ENCODE data around the gene CD151. TPM values are rescaled to one million over a fixed set of nuclear protein-coding genes. Genes with fewer than 3 reads are reported as not detected.

CD151 gene
- total RNA-seq, 1 donor from 2014 or later = 921 TPM

DNA sequence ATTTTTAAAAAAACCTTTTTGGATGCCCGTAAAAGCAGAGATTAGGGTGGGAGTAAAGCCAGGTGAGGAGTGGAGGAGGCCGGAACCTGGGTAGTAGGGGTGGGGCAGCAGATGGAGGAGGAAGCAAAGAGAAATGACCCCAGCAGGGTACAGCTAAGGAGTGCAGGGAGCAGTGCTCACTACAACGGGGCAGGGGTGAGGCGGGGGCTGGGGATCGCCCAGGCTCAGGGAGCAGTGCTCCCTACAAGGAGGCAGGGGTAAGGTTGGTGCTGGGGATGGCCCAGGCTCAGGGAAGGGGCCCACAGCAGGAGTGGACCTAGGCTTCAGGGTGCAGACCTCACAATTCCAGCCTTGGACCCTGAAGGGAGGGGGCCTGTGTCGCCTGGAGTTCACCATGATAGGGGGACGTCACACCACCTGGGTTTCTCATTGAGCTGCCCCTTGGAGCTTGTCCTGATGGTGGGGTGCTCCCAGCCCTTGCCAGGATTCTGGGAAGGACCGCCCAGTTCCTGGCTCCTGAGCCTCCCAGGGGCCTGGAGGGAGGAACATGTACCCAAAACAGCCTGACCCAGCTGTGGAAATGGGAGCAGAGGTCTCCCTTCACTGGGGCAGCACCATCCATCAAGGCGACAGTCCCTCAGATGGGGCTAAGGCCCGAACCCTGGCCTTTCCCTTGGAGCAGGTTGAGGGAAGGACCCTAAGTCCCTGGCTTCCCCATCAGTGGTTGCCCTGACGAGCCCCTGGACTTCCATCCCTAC, 16.9 kb upstream of the CD151 start:
- no peak for DNase-seq (ENCODE audit: low read depth)

DNA sequence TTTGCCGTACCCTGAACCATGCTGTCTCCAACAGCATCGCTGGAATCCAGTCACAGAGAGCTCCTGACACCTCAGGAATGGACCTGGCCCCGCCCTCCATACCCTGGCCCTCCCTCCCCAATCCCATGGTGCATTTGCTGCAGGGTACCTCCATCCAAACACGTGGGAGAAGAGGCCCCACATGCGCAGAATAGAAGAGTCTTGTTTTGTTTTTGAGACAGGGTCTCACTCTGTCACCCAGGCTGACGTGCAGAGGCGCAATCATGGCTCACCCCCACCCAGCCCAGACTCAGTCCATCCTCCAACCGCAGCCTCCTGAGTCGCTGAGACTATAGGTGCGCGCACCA, 16.3 kb upstream of the CD151 start:
- DNase-seq (ENCODE audit: low read depth) = no peak

DNA sequence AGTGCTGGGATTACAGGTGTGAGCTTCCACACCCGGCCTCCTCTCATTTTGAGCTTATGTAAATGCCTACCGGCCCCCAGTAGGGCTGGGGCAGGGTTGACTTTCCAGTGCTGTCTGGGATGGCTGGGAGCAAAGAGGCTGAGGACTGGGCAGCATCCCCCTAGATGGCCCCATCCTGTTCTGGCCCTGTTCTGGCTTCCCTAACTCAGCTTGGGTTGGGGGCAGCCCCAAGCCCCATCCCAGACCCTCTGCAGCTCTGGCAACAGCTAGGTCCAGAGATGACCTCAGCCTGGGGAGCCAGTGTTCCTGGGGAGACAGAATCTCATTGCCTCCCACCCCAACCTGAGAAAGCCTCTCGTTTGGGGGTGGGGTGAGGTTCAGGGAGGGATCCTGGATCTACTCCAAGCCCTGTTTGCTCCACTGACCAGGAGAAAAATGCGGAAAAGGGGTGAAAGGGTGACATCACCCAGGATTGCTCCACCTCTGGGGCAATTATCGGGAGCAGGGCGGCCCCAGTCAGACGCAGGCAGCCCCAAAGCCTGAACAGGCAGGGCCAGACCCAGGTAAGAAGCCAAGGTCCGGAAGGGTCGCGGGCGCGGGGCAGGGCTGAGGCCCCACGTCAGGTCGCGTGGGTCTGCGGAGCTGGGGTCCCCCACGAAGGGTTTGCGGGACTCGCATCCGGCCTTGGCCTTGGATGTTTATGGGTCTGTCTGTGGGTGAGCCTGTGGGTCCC, 14.2 kb upstream of the CD151 start, which contains the start of gene PNPLA2:
TSS of gene PNPLA2 (plus strand) at position 519 of the 733 bp plus-strand sequence. CDS start 805 bp downstream, outside the sequence.
- DNase-seq (ENCODE audit: low read depth) = peak; percentile 79

DNA sequence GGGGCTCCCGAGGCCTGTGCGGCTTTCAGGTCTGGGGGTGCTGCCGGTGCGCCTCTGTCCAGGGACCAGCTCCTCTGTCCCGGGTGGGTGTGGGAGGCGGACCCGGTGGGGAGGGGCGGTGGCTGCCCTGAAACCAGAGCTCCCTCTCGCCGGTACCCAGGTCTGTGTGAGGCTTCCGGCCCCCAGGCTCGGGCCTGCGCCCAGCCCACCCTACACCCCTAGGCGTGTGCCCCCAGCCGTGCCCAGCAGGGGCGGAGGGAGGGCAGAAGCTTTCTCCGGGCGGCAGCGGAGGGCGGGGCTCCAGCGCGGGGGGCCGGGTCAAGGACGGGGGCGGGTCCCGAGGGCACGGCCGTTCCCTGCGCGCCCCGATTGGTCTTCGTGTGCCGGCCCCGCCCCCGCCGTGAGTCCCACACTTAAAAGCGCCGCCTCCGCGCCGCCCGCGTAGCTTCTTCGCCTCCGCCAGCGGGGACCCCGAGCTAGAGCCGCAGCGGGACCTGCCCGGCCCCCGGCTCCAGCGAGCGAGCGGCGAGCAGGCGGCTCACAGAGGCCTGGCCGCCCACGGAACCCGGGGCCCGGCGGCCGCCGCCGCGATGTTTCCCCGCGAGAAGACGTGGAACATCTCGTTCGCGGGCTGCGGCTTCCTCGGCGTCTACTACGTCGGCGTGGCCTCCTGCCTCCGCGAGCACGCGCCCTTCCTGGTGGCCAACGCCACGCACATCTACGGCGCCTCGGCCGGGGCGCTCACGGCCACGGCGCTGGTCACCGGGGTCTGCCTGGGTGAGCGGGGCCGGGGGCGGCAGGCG, 13.4 kb upstream of the CD151 start:
- no peak for DNase-seq (ENCODE audit: low read depth)

DNA sequence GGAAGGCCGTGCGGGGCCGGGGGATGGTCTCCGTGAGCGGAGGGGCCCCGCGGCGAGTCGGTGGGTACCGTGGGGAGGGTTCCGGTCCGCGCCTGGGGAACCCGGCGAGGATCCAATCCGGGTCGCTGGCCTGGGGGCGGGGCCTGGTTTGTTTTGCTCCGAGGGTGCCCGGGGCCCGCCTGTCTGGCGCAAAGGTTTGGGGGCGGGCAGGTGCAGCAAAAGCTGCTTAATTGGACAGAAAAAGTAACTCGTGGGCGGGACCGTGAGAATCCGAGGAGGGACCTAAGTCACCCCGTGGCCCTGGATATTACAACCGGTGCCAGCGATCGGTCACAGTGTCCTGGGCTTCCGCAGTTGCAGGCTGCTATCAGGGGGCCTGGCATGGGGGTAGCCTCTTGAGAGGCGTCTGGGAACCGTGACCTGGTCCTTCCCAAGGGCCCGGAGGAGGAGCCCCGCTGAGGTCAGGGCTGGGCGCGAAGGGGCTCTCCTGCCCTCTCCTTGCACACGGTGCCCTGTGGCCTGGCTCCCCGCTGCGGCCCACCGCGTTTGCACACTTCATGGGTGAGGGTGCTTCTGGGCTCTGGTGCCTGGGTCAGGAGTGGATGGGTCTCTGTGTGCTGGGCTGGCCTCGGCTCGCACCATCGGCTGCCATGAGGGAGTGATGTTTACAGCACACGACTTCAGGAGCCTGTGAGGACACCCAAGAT, 12.7 kb upstream of the CD151 start:
- DNase-seq (ENCODE audit: low read depth) = peak; percentile 82

DNA sequence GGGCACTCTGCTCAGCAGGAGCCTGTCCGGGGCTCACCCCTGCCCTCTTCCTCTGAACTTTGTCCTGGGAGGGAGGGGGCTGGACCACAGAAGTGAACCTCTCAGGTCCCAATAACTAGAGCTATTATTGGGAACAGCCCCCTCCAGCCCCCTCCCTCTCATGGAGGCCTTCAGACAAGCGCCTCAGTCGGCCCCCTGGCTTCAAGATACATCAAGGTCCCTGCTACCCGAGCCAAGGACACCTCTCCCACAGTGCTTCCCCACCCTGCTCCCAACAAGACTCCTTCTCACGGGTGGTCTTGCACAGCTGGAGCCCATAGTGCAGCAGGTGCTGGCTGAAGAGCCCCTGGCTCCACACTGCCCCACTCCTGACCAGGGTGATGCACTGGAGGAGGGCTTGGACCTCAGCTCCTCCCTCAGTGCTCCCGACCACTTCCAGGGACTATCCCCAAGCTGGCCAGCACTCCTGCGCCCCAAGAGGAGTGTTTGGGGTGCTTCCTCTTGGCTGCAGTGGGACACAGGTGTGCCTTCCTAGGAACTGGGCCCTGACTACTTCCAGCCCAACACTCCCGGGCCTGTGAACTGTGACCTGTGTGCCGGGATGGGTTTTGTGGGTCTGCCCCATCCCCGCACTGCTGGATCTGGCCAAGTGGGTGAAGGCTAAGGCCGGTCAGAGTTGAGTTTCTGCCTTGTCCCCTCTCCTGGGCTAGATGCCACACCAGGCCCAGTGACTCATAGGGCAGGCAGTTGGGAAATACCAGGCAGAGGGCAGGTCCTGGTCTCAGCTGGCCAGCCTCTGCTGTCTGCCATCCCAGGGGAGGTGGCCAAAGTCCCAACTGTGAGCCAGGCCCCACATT, 11.9 kb upstream of the CD151 start:
- DNase-seq (ENCODE audit: low read depth) = peak; percentile 84

DNA sequence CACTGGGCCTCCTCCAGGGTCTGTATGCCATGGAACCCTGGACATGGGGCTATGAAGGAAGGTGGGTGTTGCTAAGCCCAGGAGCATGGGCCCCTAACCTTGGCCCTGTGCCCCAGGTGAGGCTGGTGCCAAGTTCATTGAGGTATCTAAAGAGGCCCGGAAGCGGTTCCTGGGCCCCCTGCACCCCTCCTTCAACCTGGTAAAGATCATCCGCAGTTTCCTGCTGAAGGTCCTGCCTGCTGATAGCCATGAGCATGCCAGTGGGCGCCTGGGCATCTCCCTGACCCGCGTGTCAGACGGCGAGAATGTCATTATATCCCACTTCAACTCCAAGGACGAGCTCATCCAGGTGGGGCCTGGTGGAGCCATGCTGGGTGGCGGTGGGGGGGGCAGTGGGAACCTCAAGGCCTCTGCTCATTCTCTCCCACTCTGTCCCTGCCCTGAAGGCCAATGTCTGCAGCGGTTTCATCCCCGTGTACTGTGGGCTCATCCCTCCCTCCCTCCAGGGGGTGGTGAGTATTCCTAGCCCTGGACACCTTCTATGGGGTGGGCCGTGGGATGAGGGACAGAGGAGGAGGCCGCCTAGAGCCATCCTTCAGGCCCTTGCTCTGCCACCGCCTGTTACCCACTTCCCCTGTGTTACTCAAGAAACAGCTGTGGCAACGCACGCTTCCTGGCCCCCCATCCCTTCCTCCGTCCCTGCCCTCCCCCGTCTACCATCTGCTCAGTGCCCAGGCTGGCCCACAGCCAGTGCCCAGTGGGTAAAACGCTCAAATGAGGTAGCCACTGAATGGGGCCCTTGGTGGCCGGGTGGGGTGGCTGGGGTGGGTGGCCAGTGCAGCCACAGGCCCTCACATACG, 11.0 kb upstream of the CD151 start:
- DNase-seq (ENCODE audit: low read depth) = no peak

DNA sequence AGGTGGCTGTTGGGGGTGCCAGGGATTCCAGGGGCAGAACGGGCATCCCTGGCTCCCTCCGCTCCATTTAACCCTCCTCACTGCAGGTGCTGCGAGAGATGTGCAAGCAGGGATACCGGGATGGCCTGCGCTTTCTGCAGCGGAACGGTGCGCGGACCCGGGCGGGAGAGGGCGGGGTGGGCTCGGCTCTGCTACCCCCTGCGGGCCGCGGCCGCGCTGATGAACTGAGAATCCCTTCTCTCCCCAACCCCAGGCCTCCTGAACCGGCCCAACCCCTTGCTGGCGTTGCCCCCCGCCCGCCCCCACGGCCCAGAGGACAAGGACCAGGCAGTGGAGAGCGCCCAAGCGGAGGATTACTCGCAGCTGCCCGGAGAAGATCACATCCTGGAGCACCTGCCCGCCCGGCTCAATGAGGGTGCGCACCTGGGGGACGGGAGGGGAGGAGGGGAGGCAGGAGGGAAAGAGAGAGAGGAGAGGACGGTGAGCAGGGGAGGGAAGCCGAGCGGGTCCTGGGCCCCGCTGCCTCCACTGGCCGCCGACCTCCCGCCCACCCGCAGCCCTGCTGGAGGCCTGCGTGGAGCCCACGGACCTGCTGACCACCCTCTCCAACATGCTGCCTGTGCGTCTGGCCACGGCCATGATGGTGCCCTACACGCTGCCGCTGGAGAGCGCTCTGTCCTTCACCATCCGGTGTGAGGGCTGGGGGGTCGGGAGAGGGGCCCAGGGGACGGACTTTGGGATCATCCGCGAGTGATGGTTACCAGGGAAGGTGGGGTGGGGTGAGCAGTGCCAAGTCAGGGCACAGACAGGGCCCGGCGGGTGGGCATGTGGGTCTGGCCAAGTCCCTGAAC, 9.1 kb upstream of the CD151 start:
- no peak for DNase-seq (ENCODE audit: low read depth)

DNA sequence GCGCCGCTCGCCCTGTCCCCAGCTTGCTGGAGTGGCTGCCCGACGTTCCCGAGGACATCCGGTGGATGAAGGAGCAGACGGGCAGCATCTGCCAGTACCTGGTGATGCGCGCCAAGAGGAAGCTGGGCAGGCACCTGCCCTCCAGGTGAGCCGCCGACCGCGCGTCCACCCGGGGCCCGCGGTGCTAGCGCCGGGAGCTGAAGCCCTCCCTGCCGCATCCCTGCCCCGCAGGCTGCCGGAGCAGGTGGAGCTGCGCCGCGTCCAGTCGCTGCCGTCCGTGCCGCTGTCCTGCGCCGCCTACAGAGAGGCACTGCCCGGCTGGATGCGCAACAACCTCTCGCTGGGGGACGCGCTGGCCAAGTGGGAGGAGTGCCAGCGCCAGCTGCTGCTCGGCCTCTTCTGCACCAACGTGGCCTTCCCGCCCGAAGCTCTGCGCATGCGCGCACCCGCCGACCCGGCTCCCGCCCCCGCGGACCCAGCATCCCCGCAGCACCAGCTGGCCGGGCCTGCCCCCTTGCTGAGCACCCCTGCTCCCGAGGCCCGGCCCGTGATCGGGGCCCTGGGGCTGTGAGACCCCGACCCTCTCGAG, 8.4 kb upstream of the CD151 start:
- no peak for DNase-seq (ENCODE audit: low read depth)

DNA sequence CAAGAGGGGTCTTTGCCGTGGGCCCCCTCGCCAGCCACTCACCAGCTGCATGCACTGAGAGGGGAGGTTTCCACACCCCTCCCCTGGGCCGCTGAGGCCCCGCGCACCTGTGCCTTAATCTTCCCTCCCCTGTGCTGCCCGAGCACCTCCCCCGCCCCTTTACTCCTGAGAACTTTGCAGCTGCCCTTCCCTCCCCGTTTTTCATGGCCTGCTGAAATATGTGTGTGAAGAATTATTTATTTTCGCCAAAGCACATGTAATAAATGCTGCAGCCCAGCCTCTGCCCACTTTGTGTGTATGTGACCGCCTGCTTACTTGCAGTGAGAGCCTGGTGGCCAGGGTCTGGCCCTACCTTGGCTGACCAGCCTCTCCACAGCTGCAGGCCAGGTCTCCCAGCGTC, 7.8 kb upstream of the CD151 start:
- DNase-seq (ENCODE audit: low read depth) = no peak

DNA sequence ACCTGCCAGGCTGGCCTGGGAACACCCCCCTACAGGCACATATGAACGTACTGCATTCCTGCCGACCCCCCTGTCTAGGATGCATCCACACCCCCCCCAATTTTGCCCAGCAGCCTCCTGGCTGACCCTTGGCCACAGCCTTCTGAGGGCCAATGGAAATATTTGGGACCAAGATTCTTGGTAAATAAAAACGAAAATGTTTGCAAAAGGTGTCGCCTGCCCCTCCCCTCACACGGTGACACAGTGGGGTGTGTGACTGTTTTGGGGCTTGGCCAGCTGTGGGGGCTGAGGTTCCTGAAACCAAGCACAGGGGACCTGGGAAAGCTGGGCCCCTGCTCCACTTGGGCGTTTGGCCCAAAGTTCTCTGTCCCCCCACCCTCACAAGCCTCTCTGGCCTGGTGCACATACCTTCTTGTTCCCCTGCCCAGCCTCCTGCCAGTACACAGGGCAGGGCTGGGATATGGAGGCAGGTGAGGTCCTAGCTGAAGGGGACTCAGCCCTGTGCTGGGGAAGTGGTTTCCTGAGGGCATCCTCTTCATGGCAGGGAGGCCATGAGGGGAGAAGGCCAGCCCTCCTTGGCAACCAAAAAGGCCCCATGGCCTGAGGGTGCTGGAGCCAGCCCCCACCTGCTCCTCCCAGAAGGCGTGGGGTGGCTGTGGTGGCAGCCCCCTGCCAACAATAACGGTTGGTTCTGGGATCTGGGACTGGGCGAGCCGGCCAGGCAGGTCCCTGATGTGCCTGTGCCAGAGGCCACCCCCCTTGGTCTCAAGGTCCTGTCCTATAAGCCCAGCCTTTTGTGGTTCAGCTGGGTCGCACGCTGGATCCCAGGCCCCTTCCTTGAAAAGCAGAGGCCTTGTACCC, 7.2 kb upstream of the CD151 start:
- no peak for DNase-seq (ENCODE audit: low read depth)

DNA sequence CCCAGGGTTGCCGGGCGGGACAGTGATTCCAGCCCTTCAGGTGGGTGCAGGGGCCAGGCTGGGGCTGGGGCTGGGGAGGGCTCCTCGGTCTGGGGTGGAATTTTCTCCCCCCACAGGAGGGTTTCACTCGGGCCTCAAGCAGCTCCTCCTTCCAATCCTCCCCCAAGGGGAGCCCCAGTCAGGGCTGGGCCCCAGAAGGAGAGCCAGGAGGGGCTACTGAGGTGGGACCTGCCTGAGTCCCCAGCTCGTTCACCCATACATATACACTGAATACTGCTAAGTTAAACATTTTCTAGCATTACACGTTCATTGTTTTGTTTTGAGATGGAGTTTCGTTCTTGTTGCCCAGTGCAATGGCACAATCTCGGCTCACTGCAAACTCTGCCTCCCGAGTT, 6.5 kb upstream of the CD151 start:
- DNase-seq (ENCODE audit: low read depth) = peak; percentile 31

DNA sequence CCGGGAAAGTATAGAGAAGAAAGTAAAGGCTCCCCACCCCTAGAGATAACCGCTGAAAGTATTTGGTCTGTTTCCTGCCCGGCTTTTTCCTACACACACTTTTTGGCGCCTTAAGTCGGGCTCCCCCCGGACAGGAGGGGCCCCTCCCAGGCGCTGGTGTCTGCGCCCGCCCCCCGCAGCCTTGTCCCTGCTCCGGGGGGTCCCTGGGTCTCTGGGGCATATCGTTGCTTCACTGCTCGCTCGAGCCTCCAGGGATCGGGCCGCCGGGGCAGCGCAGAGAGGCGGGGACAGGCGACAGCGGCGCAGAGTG, 6.0 kb upstream of the CD151 start:
- DNase-seq (ENCODE audit: low read depth) = no peak

DNA sequence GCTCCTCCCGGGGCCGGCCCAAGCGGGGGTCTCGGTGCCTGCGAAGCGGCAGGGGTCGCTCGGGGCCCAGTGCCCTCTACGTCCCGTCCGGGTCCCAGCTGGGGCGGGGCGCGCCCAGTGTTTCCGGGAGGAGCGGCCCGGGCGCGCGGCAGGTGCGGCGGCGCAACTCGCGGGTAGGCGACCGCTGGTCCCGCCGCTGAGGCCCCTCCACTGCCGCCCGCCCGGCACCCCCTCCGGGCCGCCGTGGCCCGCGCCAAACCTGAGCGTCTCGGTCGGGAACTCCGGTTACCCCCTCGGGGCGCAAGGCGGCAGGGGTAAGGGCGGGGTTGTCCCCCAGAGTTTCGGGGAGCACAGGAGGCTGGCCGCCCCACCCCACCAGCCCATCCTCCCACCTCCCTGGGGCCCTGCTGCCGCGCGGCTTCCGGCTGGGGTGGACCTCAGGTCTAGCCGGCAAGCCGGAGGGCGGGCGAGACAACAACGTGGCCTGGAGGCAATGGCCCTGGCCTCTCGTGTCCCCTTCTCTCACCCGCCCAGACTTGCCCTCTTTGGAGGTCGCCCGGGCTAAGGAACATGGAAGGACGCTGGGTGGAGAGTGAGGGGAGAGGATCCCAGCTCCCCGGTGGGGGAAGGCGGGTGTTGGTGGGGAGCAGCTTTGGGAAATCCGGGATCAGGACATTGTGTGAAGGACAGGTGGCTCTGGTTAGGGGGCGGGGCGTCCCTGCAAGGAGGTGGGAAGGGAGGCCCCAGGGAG, 5.4 kb upstream of the CD151 start:
- DNase-seq (ENCODE audit: low read depth) = no peak

DNA sequence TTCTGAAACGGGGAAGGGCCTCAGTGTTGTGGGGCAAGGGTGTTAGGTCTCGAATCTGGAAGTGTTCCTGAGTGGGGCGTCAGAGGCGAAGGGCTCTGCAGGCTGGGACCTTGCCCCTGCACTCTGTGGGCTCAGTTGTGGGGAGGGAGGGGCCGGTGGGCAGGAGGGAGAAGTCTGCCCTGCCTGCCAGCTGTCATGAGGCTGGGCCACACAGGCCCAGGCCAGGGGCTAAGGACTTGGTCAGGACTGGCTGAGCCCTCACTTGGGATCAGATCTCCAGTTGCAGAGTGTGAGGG, 4.9 kb upstream of the CD151 start, which contains the start of gene CRACR2B:
TSS of gene CRACR2B (plus strand) at position 23 of the 296 bp plus-strand sequence. CDS start 689 bp downstream, outside the sequence.
- DNase-seq (ENCODE audit: low read depth) = no peak

DNA sequence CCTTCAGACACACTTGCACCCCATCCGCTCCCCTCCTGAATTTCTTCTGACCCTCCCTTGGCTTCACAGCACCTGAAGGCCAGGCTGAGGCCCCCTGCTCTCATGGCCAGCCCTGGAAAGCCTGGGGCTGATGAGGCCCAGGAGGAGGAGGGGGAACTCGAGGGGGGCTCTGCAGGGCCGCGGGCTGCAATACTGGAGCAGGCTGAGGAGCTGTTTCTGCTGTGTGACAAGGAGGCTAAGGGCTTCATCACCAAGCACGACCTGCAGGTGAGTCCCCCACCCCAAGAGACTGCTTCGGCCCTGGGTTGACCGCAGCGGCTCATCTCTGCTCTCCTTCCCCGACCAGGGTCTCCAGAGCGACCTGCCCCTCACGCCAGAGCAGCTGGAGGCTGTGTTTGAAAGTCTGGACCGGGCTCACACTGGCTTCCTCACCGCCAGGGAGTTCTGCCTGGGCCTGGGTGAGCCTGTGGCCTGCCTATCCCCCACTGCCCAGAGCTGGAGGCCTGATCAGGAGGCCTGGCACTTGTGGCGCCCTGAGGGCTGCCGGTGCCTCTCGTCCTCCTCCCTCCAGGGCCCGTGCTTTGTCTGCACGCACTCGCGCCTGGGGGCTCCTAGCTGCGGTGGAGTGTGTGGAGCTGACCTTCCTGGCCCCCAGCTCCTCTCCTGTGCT, 4.1 kb upstream of the CD151 start:
- DNase-seq (ENCODE audit: low read depth) = no peak

All from renal cortical epithelial cell (primary cell).